Body of pancreas (tissue), 4 donors: Measurements from ENCODE around the gene TAGLN2.

Source experiments
- POLR2A ChIP-seq, 3 donors: fragments of 450-650 bp; IDR thresholded peaks; one replicate each; pipeline ENCODE4 v1.6.1; 2016; ENCODE audit warnings: antibody characterized with exemption in 3 of 3, mild to moderate bottlenecking in 2 of 3
- TF ChIP-seq, protein P1 (sequence below), 7 experiments: fragments of 450-650 bp in 4 of 7; fragments of 200-600 bp in 3 of 7; sonication (generic) in 3 of 7; IDR thresholded peaks; one replicate each; pipeline ENCODE4 v1.5.1; 2016 to 2019; ENCODE audit warnings: antibody characterized with exemption in 7 of 7

DNA sequence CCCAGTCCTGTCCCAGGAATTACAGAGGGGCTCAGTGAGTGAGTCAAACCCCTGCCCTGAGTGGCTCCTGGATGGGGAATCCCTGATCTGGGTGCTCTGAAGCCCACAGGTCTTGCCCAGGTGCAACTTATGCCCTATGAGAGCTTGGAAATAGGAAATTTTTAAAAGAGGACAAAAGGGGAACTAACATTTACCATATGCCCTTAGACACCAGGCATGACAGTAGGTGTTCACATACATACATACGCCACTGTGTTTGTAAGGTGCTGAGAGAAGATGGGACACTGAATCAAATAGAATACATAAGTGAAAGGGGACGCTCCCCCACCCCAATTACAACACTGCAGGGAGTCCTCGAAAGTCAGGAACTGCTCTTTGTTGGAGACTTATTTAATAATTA, 26.8 kb downstream of the TAGLN2 start:
- TF ChIP-seq, protein P1, sequence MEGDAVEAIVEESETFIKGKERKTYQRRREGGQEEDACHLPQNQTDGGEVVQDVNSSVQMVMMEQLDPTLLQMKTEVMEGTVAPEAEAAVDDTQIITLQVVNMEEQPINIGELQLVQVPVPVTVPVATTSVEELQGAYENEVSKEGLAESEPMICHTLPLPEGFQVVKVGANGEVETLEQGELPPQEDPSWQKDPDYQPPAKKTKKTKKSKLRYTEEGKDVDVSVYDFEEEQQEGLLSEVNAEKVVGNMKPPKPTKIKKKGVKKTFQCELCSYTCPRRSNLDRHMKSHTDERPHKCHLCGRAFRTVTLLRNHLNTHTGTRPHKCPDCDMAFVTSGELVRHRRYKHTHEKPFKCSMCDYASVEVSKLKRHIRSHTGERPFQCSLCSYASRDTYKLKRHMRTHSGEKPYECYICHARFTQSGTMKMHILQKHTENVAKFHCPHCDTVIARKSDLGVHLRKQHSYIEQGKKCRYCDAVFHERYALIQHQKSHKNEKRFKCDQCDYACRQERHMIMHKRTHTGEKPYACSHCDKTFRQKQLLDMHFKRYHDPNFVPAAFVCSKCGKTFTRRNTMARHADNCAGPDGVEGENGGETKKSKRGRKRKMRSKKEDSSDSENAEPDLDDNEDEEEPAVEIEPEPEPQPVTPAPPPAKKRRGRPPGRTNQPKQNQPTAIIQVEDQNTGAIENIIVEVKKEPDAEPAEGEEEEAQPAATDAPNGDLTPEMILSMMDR (IDR thresholded peaks at IDR 0.05): no peak
- no peak for TF ChIP-seq POLR2A (IDR thresholded peaks at IDR 0.05)
